Glutamatergic neuron (in vitro differentiated cells): ENCODE measurements around the gene HHATL. TPM values are rescaled to one million over a fixed set of nuclear protein-coding genes. Genes with fewer than 3 reads are reported as not detected.

Experiments
- DNase-seq: peaks from one replicate; pipeline ENCODE4 v3.0.0; 2022
- H3K27ac Mint-ChIP-seq: one replicate; pipeline ENCODE4 v1.8.0; 2020; ENCODE audit warnings: mild to moderate bottlenecking, mixed read lengths, inconsistent platforms; ENCODE audit not compliant: unreplicated experiment
- H3K27me3 Mint-ChIP-seq: one replicate; pipeline ENCODE4 v1.8.0; 2020; ENCODE audit warnings: mild to moderate bottlenecking, moderate library complexity, mixed read lengths, inconsistent platforms; ENCODE audit not compliant: unreplicated experiment
- H3K36me3 Mint-ChIP-seq: one replicate; pipeline ENCODE4 v1.8.0; 2020; ENCODE audit warnings: mild to moderate bottlenecking, mixed read lengths, inconsistent platforms; ENCODE audit not compliant: unreplicated experiment
- H3K4me1 Mint-ChIP-seq: one replicate; pipeline ENCODE4 v1.8.0; 2020; ENCODE audit warnings: mild to moderate bottlenecking, low read depth, mixed read lengths, inconsistent platforms; ENCODE audit not compliant: unreplicated experiment
- H3K4me3 Mint-ChIP-seq: one replicate; pipeline ENCODE4 v1.8.0; 2020; ENCODE audit warnings: mild to moderate bottlenecking, mixed read lengths, inconsistent platforms; ENCODE audit not compliant: unreplicated experiment
- H3K9me3 Mint-ChIP-seq: one replicate; pipeline ENCODE4 v1.8.0; 2020; ENCODE audit warnings: mild to moderate bottlenecking, moderate library complexity, mixed read lengths, inconsistent platforms; ENCODE audit not compliant: unreplicated experiment
- total RNA-seq: library from RNA; stranded (reverse); fragmentation: NEBNext Ultra II Directional; extraction: Animal tissue kit (Norgen Biotek cat#: 25700); gene quantifications from one replicate; pipeline ENCODE4 v1.2.1, GENCODE V29; 2021; ENCODE audit not compliant: unreplicated experiment
- TF ChIP-seq, protein P1 (sequence below): fragments of 200-600 bp; sonication (generic); IDR thresholded peaks from one replicate; pipeline ENCODE4 v1.5.0; 2021; ENCODE audit not compliant: partially characterized antibody, unreplicated experiment

The HHATL gene
- total RNA-seq, 1 donor from 2014 or later: 7.6 TPM

DNA sequence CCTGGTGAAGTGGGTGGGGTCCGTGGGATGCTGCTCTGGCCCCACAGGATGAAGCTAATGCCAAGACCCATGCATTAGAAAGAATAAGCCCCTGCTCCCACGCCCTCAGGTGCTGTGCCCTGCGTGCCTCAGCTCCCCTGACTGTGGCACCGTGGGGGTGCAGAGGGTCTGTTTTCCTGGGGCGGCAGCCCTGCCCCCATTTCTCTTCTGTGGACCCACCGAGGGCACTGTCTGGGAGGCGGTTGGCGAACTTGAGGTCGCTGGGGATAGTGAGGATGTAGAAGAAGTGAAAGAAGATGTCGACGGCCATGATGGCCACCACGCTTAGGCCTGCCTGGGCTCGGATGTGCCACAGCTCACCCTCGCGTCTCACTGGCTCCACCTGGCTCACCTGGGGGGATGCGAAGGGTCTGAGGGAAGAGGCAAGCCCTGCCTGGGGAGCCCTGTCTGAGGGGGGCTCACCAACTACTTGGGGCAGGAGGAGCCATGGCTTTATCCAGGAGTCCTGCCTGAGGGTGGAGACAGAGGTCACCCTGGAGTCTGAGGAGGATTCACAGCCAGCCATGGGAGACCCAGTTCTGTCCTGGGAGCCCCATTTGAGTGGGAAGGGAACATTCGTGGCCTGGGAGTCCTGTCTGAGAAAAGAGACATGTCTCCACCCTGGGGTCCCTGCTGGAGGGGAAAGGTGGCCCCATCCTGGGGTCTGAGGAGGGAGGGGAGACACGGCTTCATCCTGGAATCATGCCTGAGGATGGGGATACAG, 5.1 kb downstream of the HHATL start:
- Mint-ChIP-seq H3K27ac (no peak overlapping the region), H3K36me3 (no peaks in the 10 kb centered on the region), H3K4me3 (no peak overlapping the region), H3K4me1 (peaks cover 9% of the 10 kb centered on the region), H3K9me3 (peaks cover 9% of the 10 kb centered on the region), H3K27me3 (peaks cover 13% of the 10 kb centered on the region)
- no peak for DNase-seq
- TF ChIP-seq, protein P1, sequence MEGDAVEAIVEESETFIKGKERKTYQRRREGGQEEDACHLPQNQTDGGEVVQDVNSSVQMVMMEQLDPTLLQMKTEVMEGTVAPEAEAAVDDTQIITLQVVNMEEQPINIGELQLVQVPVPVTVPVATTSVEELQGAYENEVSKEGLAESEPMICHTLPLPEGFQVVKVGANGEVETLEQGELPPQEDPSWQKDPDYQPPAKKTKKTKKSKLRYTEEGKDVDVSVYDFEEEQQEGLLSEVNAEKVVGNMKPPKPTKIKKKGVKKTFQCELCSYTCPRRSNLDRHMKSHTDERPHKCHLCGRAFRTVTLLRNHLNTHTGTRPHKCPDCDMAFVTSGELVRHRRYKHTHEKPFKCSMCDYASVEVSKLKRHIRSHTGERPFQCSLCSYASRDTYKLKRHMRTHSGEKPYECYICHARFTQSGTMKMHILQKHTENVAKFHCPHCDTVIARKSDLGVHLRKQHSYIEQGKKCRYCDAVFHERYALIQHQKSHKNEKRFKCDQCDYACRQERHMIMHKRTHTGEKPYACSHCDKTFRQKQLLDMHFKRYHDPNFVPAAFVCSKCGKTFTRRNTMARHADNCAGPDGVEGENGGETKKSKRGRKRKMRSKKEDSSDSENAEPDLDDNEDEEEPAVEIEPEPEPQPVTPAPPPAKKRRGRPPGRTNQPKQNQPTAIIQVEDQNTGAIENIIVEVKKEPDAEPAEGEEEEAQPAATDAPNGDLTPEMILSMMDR: no peak

DNA sequence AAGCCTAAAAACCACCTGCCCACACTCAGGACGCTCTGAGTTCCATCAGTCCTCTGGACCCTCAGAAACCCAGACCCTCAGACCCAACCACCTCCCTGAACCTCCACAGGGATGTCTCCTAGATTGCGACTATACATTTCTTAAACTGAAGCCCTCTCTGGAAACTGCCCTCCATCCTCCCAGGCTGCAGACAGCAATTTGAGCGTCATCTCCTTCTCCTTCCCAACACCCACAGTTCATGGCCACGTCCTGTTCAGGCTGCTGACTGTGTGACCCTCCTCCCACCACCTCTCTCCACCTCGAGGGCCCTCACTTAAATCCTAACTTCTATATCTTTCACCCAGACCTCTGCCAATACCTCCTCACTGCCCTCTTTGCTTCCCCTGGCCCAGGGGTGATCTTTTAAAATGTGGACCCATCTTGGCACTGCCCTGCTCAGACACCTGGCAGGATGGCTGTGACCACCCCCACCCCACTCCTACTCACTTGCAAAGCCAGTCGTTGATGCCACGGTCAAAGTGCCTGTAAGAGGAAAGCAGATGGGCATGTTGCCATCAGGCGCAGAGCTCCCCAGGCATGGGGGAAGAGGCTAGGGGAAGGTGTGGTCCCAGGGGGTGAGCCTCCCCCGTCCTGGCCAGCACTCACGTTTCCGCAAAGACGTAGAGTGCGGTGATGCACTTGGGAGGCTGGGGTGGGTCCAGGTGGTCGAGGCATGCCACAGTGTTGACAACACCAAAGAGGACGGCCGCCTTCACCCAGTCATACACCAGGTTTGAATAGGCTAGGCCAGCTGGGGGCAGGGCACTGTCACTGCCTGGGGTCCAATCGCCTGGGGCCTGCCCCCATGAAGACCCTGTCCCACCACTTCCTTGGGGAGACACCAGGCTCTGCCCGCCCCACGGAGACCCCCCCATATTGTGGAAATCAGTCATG, 6.0 kb downstream of the HHATL start:
- TF ChIP-seq, protein P1: no peak
- no peak overlapping the region for H3K4me3 Mint-ChIP-seq
- no peaks in the 10 kb centered on the region for H3K36me3 Mint-ChIP-seq
- H3K4me1 Mint-ChIP-seq: peaks cover 10% of the 10 kb centered on the region
- H3K27me3 Mint-ChIP-seq: peaks cover 13% of the 10 kb centered on the region
- H3K27ac Mint-ChIP-seq: no peak overlapping the region
- no peak for DNase-seq
- H3K9me3 Mint-ChIP-seq: peaks cover 9% of the 10 kb centered on the region

DNA sequence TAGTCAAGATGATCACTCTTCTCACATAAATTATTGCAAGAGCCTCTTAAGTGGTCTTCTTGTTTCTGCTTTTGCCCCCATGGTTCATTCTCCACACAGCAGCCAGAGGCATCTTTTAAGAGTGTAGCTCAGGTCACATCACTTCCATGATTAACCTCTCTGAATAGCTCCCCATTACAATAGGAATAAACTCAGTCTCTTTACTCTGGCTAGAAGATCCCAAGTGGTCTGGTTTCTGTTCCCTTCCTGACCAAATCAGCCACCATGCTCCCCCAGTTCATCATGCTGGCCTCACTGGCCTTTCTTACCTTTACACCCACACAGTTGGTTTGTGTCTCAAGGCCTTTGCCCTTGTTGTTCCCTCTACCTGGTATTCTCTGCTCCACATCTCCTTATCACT, 8.2 kb downstream of the HHATL start:
- no peaks in the 10 kb centered on the region for H3K36me3 Mint-ChIP-seq
- peaks cover 7% of the 10 kb centered on the region for H3K9me3 Mint-ChIP-seq
- H3K4me1 Mint-ChIP-seq: peaks cover 23% of the 10 kb centered on the region
- DNase-seq: no peak
- no peak overlapping the region for H3K4me3 Mint-ChIP-seq
- no peak overlapping the region for H3K27ac Mint-ChIP-seq
- H3K27me3 Mint-ChIP-seq: peaks cover 13% of the 10 kb centered on the region
- TF ChIP-seq, protein P1: no peak

GRCh38 chr3:42693530-42693930, 9.1 kb downstream of the HHATL start:
- TF ChIP-seq, protein P1: no peak
- H3K4me1 Mint-ChIP-seq: peaks cover 27% of the 10 kb centered on the region
- no peak overlapping the region for H3K4me3 Mint-ChIP-seq
- H3K9me3 Mint-ChIP-seq: peaks cover 9% of the 10 kb centered on the region
- DNase-seq: no peak
- no peaks in the 10 kb centered on the region for H3K36me3 Mint-ChIP-seq
- H3K27ac Mint-ChIP-seq: no peak overlapping the region
- peaks cover 12% of the 10 kb centered on the region for H3K27me3 Mint-ChIP-seq
